Suprapubic skin (tissue), 4 donors: Measurements from ENCODE around the gene AP4M1. TPM values are rescaled to one million over a fixed set of nuclear protein-coding genes. Genes with fewer than 3 reads are reported as not detected.

ENCODE experiments used
- DNase-seq, 2 donors: peaks; one replicate each; pipeline ENCODE4 v3.0.0-alpha.2; 2019; ENCODE audit warnings: low spot score in 2 of 2
- H3K27ac ChIP-seq: fragments of 200-600 bp; sonication (generic); one replicate; pipeline ENCODE4 v1.5.1; 2019
- H3K27me3 ChIP-seq: fragments of 200-600 bp; sonication (generic); one replicate; pipeline ENCODE4 v1.5.1; 2019
- H3K36me3 ChIP-seq: fragments of 200-600 bp; sonication (generic); one replicate; pipeline ENCODE4 v1.5.1; 2019
- H3K4me1 ChIP-seq: fragments of 200-600 bp; sonication (generic); one replicate; pipeline ENCODE4 v1.5.1; 2019
- H3K4me3 ChIP-seq: fragments of 200-600 bp; sonication (generic); one replicate; pipeline ENCODE4 v1.5.1; 2019; ENCODE audit warnings: mild to moderate bottlenecking
- H3K9me3 ChIP-seq: fragments of 200-600 bp; sonication (generic); one replicate; pipeline ENCODE4 v1.5.1; 2019
- CTCF ChIP-seq, 2 donors: fragments of 200-600 bp in 1 of 2; fragments of 450-650 bp in 1 of 2; sonication (generic) in 1 of 2; IDR thresholded peaks; one replicate each; pipeline ENCODE4 v1.5.1; 2016 to 2019; ENCODE audit warnings: antibody characterized with exemption in 2 of 2, mild to moderate bottlenecking in 1 of 2, moderate library complexity in 1 of 2
- EP300 ChIP-seq: sonication (generic); formaldehyde crosslinking; IDR thresholded peaks from one replicate; pipeline ENCODE4 v1.6.1; 2017; ENCODE audit warnings: antibody characterized with exemption
- POLR2A ChIP-seq, 2 donors: fragments of 450-650 bp; IDR thresholded peaks; one replicate each; pipeline ENCODE4 v1.6.1; 2017; ENCODE audit warnings: antibody characterized with exemption in 2 of 2, mild to moderate bottlenecking in 2 of 2, moderate library complexity in 2 of 2
- POLR2AphosphoS5 ChIP-seq, 3 donors: sonication (generic); formaldehyde crosslinking; IDR thresholded peaks; one replicate each; pipeline ENCODE4 v1.6.1; 2017; ENCODE audit warnings: antibody characterized with exemption in 3 of 3
- WGBS: methylation state at CpG from one replicate; pipeline ENCODE4 v1.1.5; 2018; 5-methylcytosine and 5-hydroxymethylcytosine counted together
- total RNA-seq, 4 donors: library from RNA; depleted of rRNA; stranded (reverse); fragments of >200 nt; gene quantifications; one replicate each; pipeline ENCODE4 v1.1.0, GENCODE V29; 2016

The AP4M1 gene
- total RNA-seq, 4 donors from 2014 or later, result 16.7 to 33.2 (median 31.8) TPM

GRCh38 chr7:100157334-100158228 is 56.1 kb downstream of the AP4M1 start:
- peak overlapping the region; percentile 32 for H3K27ac ChIP-seq
- H3K36me3 ChIP-seq, result peaks cover 35% of the 10 kb centered on the region
- H3K4me3 ChIP-seq, result peak overlapping the region; percentile 61
- TF ChIP-seq POLR2A (IDR thresholded peaks at IDR 0.05) (no peak), POLR2AphosphoS5 (IDR thresholded peaks at IDR 0.05) (no peak), CTCF (IDR thresholded peaks at IDR 0.05) (no peak), EP300 (no peak)
- 41% methylated on average over 13 of the region's 32 CpGs for WGBS
- H3K27me3 ChIP-seq, result no peaks in the 10 kb centered on the region
- H3K4me1 ChIP-seq, result peaks cover 53% of the 10 kb centered on the region
- no peaks in the 10 kb centered on the region for H3K9me3 ChIP-seq
- DNase-seq, result peak in 1 of 2 donors; percentile 67

Other genes starting within 250 kb of the AP4M1 start
- 1 to 10 TPM in 1 of 4 donors, not detected in 3; 1.5 TPM for gene OR2AE1, start 224.6 kb upstream of the AP4M1 start, total RNA-seq
- gene TRIM4, start 182.1 kb upstream of the AP4M1 start, total RNA-seq, result 10 to 100 TPM; 40.2 to 56.7 (median 50.8) TPM
- 1 to 10 TPM; 1.9 to 2.9 (median 2.5) TPM for gene GJC3, start 172.0 kb upstream of the AP4M1 start, total RNA-seq
- 1,000 to 10,000 TPM in 1 of 4 donors, 100 to 1,000 TPM in 3; 529 to 1,010 (median 610) TPM for gene AZGP1, start 125.6 kb upstream of the AP4M1 start, total RNA-seq
- gene ZKSCAN1, start 86.0 kb upstream of the AP4M1 start, total RNA-seq, result 100 to 1,000 TPM in 1 of 4 donors, 10 to 100 TPM in 3; 50.5 to 106 (median 66.4) TPM
- 10 to 100 TPM in 3 of 4 donors, 1 to 10 TPM in 1; 8.9 to 18.5 (median 10.2) TPM for gene ZSCAN21, start 51.9 kb upstream of the AP4M1 start, total RNA-seq
- gene ZNF3, start 19.9 kb upstream of the AP4M1 start, total RNA-seq, result 10 to 100 TPM; 13.2 to 30.3 (median 24.4) TPM
- 10 to 100 TPM; 35.8 to 60.7 (median 47.7) TPM for gene COPS6, start 12.7 kb upstream of the AP4M1 start, total RNA-seq
- 10 to 100 TPM; 43.8 to 97.0 (median 51.8) TPM for gene MCM7, start 246 bp upstream of the AP4M1 start, total RNA-seq
- 10 to 100 TPM; 31.7 to 59.3 (median 48.9) TPM for gene TAF6, start 17.7 kb downstream of the AP4M1 start, total RNA-seq
- 1 to 10 TPM; 4.5 to 7.1 (median 5.4) TPM for gene CNPY4, start 18.0 kb downstream of the AP4M1 start, total RNA-seq
- gene MBLAC1, start 25.3 kb downstream of the AP4M1 start, total RNA-seq, result 1 to 10 TPM; 2.6 to 6.2 (median 3.6) TPM
- gene LAMTOR4, start 47.3 kb downstream of the AP4M1 start, total RNA-seq, result 100 to 1,000 TPM; 346 to 682 (median 537) TPM
- 10 to 100 TPM; 19.7 to 69.0 (median 35.8) TPM for gene TRAPPC14, start 57.1 kb downstream of the AP4M1 start, total RNA-seq
- gene GAL3ST4, start 67.0 kb downstream of the AP4M1 start, total RNA-seq, result 10 to 100 TPM; 30.0 to 36.9 (median 33.0) TPM
- gene GPC2, start 75.7 kb downstream of the AP4M1 start, total RNA-seq, result 10 to 100 TPM in 2 of 4 donors, 1 to 10 TPM in 2; 7.3 to 45.4 (median 14.8) TPM
- 1 to 10 TPM in 2 of 4 donors, under 1 TPM in 1, not detected in 1; 0.68 to 2.0 (median 1.9) TPM for gene STAG3, start 76.3 kb downstream of the AP4M1 start, total RNA-seq
- not detected for gene PVRIG, start 118.3 kb downstream of the AP4M1 start, total RNA-seq
- gene SPDYE3, start 206.1 kb downstream of the AP4M1 start, total RNA-seq, result not detected